Progenitor cell of endocrine pancreas (in vitro differentiated cells): ENCODE data around the gene SUSD5. TPM values are rescaled to one million over a fixed set of nuclear protein-coding genes. Genes with fewer than 3 reads are reported as not detected.

Source experiments
- DNase-seq: peaks from one replicate; pipeline ENCODE4 v3.0.0; 2021; ENCODE audit warnings: low spot score; ENCODE audit not compliant: unreplicated experiment
- H3K27ac Mint-ChIP-seq: 2 replicates; pipeline ENCODE4 v1.8.0; 2021; ENCODE audit warnings: mild to moderate bottlenecking, moderate library complexity, mixed read lengths
- H3K27me3 Mint-ChIP-seq: 2 replicates; pipeline ENCODE4 v1.8.0; 2021; ENCODE audit warnings: mixed read lengths
- H3K36me3 Mint-ChIP-seq: 2 replicates; pipeline ENCODE4 v1.8.0; 2022; ENCODE audit warnings: mixed read lengths; ENCODE audit not compliant: insufficient read depth
- H3K4me1 Mint-ChIP-seq: 2 replicates; pipeline ENCODE4 v1.8.0; 2021; ENCODE audit warnings: low read depth, mixed read lengths
- H3K4me3 Mint-ChIP-seq: 2 replicates; pipeline ENCODE4 v1.8.0; 2021; ENCODE audit warnings: low read depth, mild to moderate bottlenecking, moderate library complexity, mixed read lengths
- H3K9me3 Mint-ChIP-seq: 2 replicates; pipeline ENCODE4 v1.8.0; 2021; ENCODE audit warnings: low read depth, mixed read lengths
- CTCF ChIP-seq: fragments of 200-600 bp; sonication (generic); IDR thresholded peaks from one replicate; pipeline ENCODE4 v1.5.0; 2021; ENCODE audit warnings: antibody characterized with exemption, mild to moderate bottlenecking; ENCODE audit not compliant: unreplicated experiment
- long read RNA-seq: library from polyadenylated mRNA; unstranded; transcript quantifications from one replicate; pipeline ENCODE4 v2.0.0, GENCODE V29; 2020
- total RNA-seq: library from RNA; stranded (reverse); gene quantifications from 2 replicates; pipeline ENCODE4 v1.2.1, GENCODE V29; 2021

SUSD5 gene
- 1.1 and 1.8 TPM in 2 replicates for total RNA-seq
- long read RNA-seq, full-length matches to known transcripts: 4 of 4 reads
- long read RNA-seq, partial matches to known transcripts: 0 of 4 reads
- long read RNA-seq, other reads (novel, unspliced or antisense): 0 of 4 reads

GRCh38 chr3:33218446-33219174 is at the start of gene SUSD5:
Gene SUSD5 (minus strand): TSS chr3:33218810. CDS start chr3:33218797, 13 bp downstream.
- Mint-ChIP-seq H3K9me3 (no peaks in the 10 kb centered on the region), H3K27ac (no peak within 1 kb of the TSS), H3K36me3 (peaks cover 1% of the 10 kb centered on the region), H3K27me3 (peaks cover 79% of the 10 kb centered on the region), H3K4me1 (peaks cover 3% of the 10 kb centered on the region), H3K4me3 (peak within 1 kb of the TSS; percentile 67)
- peak; percentile 39 for DNase-seq
- no peak for TF ChIP-seq CTCF

GRCh38 chr3:33260104-33260503 is 41.5 kb upstream of the SUSD5 start:
- H3K9me3 Mint-ChIP-seq: peaks cover 5% of the 10 kb centered on the region
- H3K27ac Mint-ChIP-seq: no peak overlapping the region
- TF ChIP-seq CTCF: no peak
- H3K36me3 Mint-ChIP-seq: no peaks in the 10 kb centered on the region
- DNase-seq: no peak
- no peaks in the 10 kb centered on the region for H3K4me1 Mint-ChIP-seq
- H3K4me3 Mint-ChIP-seq: no peak overlapping the region
- H3K27me3 Mint-ChIP-seq: no peaks in the 10 kb centered on the region

GRCh38 chr3:33256249-33256648 is 37.6 kb upstream of the SUSD5 start:
- Mint-ChIP-seq H3K27ac (no peak overlapping the region), H3K4me1 (no peaks in the 10 kb centered on the region), H3K4me3 (no peak overlapping the region), H3K9me3 (no peaks in the 10 kb centered on the region), H3K27me3 (no peaks in the 10 kb centered on the region), H3K36me3 (no peaks in the 10 kb centered on the region)
- TF ChIP-seq CTCF: no peak
- DNase-seq: no peak

- TF ChIP-seq CTCF: no peak
- H3K36me3 Mint-ChIP-seq: no peaks in the 10 kb centered on the region
- peaks cover 2% of the 10 kb centered on the region for H3K9me3 Mint-ChIP-seq
- peaks cover 3% of the 10 kb centered on the region for H3K4me1 Mint-ChIP-seq
- no peak for DNase-seq
- no peaks in the 10 kb centered on the region for H3K27me3 Mint-ChIP-seq
- no peak overlapping the region for H3K27ac Mint-ChIP-seq
- H3K4me3 Mint-ChIP-seq: no peak overlapping the region
Observed at GRCh38 chr3:33250712-33251111, 32.1 kb upstream of the SUSD5 start.

GRCh38 chr3:33246786-33247185 is 28.2 kb upstream of the SUSD5 start:
- Mint-ChIP-seq H3K36me3 (no peaks in the 10 kb centered on the region), H3K4me1 (peaks cover 3% of the 10 kb centered on the region), H3K27me3 (peaks cover 4% of the 10 kb centered on the region), H3K4me3 (no peak overlapping the region), H3K27ac (no peak overlapping the region), H3K9me3 (peaks cover 2% of the 10 kb centered on the region)
- TF ChIP-seq CTCF: no peak
- DNase-seq: no peak
